ENCODE results near the gene CAPNS2. TPM values are rescaled to one million over a fixed set of nuclear protein-coding genes. Genes with fewer than 3 reads are reported as not detected.

CAPNS2 gene
- total RNA-seq, 5 donors from 2014 or later (not counting 1 experiment from before 2014, with no cell fraction given): not detected

DNA sequence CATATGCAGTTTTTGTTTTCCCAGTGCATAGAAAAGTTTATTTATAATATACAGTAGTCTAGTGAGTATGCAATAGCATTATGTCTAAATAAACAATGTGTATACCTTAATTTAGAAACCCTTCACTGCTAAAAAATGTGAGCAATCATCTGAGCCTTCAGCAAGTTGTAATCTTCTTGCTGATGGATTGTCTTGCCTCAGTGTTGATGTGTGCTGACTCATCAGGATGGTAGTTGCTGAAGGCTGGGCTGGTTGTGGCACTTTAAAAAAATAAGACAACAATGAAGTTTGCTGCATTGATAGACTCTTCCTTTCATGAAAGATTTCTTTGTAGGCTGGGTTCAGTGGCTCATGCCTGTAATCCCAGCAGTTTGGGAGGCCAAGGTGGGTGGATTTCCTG is 13.9 kb upstream of the CAPNS2 start:
- Histone ChIP-seq H3K4me3 (ENCODE audit: control insufficient read depth in 1 of 2, extremely low read depth in 1 of 2, low read length in 1 of 2) (no peak overlapping the region), H3K4me1 (ENCODE audit: control insufficient read depth in 1 of 2, extremely low read depth in 1 of 2, insufficient read depth in 2 of 2, low read length in 2 of 2) (no peaks in the 10 kb centered on the region), H3K27me3 (replicated peaks in 1 of 2; ENCODE audit: control insufficient read depth in 2 of 2, extremely low read depth in 1 of 2, insufficient read depth in 2 of 2, low read length in 1 of 2) (no peaks in the 10 kb centered on the region), H3K36me3 (ENCODE audit: control insufficient read depth in 2 of 2, extremely low read depth in 1 of 2, insufficient read depth in 1 of 2, low read length in 1 of 2) (no peaks in the 10 kb centered on the region), H3K27ac (ENCODE audit: low read length) (no peak overlapping the region), H3K9me3 (no peaks in the 10 kb centered on the region)
- no peaks in the 10 kb centered on the region for H3K4me1 Mint-ChIP-seq
- H3K36me3 Mint-ChIP-seq: no peaks in the 10 kb centered on the region
- ATAC-seq (replicated peaks in 1 of 4): no peak
- peaks cover 1 to 5% of the 10 kb centered on the region in 2 donors for H3K27me3 Mint-ChIP-seq
- POLR2A ChIA-PET: no interaction called here
- no peak for DNase-seq
- H3K4me3 Mint-ChIP-seq: no peak overlapping the region
- no peaks in the 10 kb centered on the region for H3K9me3 Mint-ChIP-seq
- no peak overlapping the region for H3K27ac Mint-ChIP-seq
- CTCF ChIA-PET: no interaction called here

DNA sequence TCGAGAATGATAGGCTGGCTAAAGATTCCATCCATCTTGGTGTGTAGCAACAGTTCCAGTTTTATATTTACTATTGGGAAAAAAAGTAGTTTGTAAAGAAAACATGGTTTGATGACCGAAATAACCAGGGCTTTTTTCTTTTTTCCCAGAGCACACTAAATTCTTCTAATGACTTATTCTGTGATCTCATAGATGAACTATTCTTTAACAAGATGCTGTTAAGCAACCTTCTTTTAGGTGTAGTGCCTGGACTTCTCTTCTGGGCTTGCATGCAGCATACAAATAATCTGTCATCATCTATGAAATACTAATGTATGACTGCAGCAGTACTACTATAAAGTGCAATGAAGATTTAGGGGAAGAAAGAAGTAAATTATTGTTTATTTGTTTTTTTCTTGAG is 11.0 kb upstream of the CAPNS2 start:
- no peak for DNase-seq
- ATAC-seq (replicated peaks in 1 of 4): no peak

GRCh38 chr16:55557186-55557585 is 9.3 kb upstream of the CAPNS2 start:
- ChIA-PET POLR2A (no interaction called here), CTCF (no interaction called here)
- no peaks in the 10 kb centered on the region for H3K9me3 Mint-ChIP-seq
- H3K27me3 Mint-ChIP-seq: peaks cover 1 to 8% of the 10 kb centered on the region in 2 donors
- no peaks in the 10 kb centered on the region for H3K27me3 ChIP-seq (replicated peaks in 1 of 2; ENCODE audit: control insufficient read depth in 2 of 2, extremely low read depth in 1 of 2, insufficient read depth in 2 of 2, low read length in 1 of 2)
- ATAC-seq (replicated peaks in 1 of 4) (no peak), DNase-seq (no peak)
- no peaks in the 10 kb centered on the region for H3K4me1 ChIP-seq (ENCODE audit: control insufficient read depth in 1 of 2, extremely low read depth in 1 of 2, insufficient read depth in 2 of 2, low read length in 2 of 2)
- no peaks in the 10 kb centered on the region for H3K36me3 Mint-ChIP-seq
- no peaks in the 10 kb centered on the region for H3K36me3 ChIP-seq (ENCODE audit: control insufficient read depth in 2 of 2, extremely low read depth in 1 of 2, insufficient read depth in 1 of 2, low read length in 1 of 2)
- H3K4me3 ChIP-seq (ENCODE audit: control insufficient read depth in 1 of 2, extremely low read depth in 1 of 2, low read length in 1 of 2): no peak overlapping the region
- no peaks in the 10 kb centered on the region for H3K4me1 Mint-ChIP-seq
- H3K4me3 Mint-ChIP-seq: no peak overlapping the region
- no peak overlapping the region for H3K27ac ChIP-seq (ENCODE audit: low read length)
- H3K9me3 ChIP-seq: no peaks in the 10 kb centered on the region
- no peak overlapping the region for H3K27ac Mint-ChIP-seq

More for the DNA sequence above, 11.0 kb upstream of the CAPNS2 start:
- Mint-ChIP-seq H3K4me3 (no peak overlapping the region), H3K27me3 (peaks cover 1 to 5% of the 10 kb centered on the region in 2 donors), H3K9me3 (no peaks in the 10 kb centered on the region), H3K36me3 (no peaks in the 10 kb centered on the region), H3K4me1 (no peaks in the 10 kb centered on the region), H3K27ac (no peak overlapping the region)
- ChIA-PET CTCF (no interaction called here), POLR2A (no interaction called here)
- H3K36me3 ChIP-seq (ENCODE audit: control insufficient read depth in 2 of 2, extremely low read depth in 1 of 2, insufficient read depth in 1 of 2, low read length in 1 of 2): no peaks in the 10 kb centered on the region
- no peaks in the 10 kb centered on the region for H3K27me3 ChIP-seq (replicated peaks in 1 of 2; ENCODE audit: control insufficient read depth in 2 of 2, extremely low read depth in 1 of 2, insufficient read depth in 2 of 2, low read length in 1 of 2)
- no peak overlapping the region for H3K27ac ChIP-seq (ENCODE audit: low read length)
- H3K4me1 ChIP-seq (ENCODE audit: control insufficient read depth in 1 of 2, extremely low read depth in 1 of 2, insufficient read depth in 2 of 2, low read length in 2 of 2): no peaks in the 10 kb centered on the region
- WGBS (ENCODE audit: insufficient coverage): no CpG with 5 or more reads among the region's 2 CpGs
- H3K9me3 ChIP-seq: no peaks in the 10 kb centered on the region
- no peak overlapping the region for H3K4me3 ChIP-seq (ENCODE audit: control insufficient read depth in 1 of 2, extremely low read depth in 1 of 2, low read length in 1 of 2)

- ATAC-seq (replicated peaks in 1 of 4): no peak
- no peak overlapping the region for H3K27ac ChIP-seq (ENCODE audit: low read length)
- ChIA-PET CTCF (no interaction called here), POLR2A (no interaction called here)
- H3K36me3 Mint-ChIP-seq: no peaks in the 10 kb centered on the region
- H3K27me3 Mint-ChIP-seq: peaks cover 4 to 9% of the 10 kb centered on the region in 2 donors
- no peaks in the 10 kb centered on the region for H3K9me3 Mint-ChIP-seq
- H3K27me3 ChIP-seq (replicated peaks in 1 of 2; ENCODE audit: control insufficient read depth in 2 of 2, extremely low read depth in 1 of 2, insufficient read depth in 2 of 2, low read length in 1 of 2): no peaks in the 10 kb centered on the region
- no peaks in the 10 kb centered on the region for H3K9me3 ChIP-seq
- H3K36me3 ChIP-seq (ENCODE audit: control insufficient read depth in 2 of 2, extremely low read depth in 1 of 2, insufficient read depth in 1 of 2, low read length in 1 of 2): no peaks in the 10 kb centered on the region
- H3K27ac Mint-ChIP-seq: no peak overlapping the region
- H3K4me3 Mint-ChIP-seq: no peak overlapping the region
- no peak for DNase-seq
- H3K4me3 ChIP-seq (ENCODE audit: control insufficient read depth in 1 of 2, extremely low read depth in 1 of 2, low read length in 1 of 2): no peak overlapping the region
- no peaks in the 10 kb centered on the region for H3K4me1 Mint-ChIP-seq
- H3K4me1 ChIP-seq (ENCODE audit: control insufficient read depth in 1 of 2, extremely low read depth in 1 of 2, insufficient read depth in 2 of 2, low read length in 2 of 2): no peaks in the 10 kb centered on the region
Observed at GRCh38 chr16:55559233-55559632, 7.3 kb upstream of the CAPNS2 start.

DNA sequence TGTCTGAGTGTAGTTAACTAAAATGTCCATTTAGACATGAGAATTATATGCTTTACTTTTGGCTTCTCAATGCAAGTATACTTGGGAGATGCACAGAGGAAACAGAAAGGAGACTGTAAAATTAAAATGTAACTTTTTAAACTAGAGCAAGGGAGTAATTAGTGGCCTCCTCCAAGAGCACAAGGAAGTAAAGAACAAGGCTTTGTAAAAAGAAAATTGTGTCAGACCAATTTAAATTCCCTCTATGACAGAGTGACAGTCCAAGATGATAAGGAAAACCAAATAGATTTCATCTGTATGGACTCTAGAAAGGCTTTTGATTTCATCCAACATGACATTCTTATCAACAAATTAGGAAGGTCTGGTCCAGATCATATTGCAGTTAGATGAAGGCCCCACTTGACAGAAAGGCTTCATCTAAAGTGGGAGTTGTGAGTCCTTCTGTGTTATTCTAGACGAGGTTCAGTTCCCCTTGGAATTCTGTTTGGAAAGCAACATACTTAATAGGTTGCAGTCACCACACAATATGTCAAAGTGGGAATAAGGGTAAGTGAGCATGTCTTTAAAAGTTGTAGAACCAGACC is 6.5 kb upstream of the CAPNS2 start:
- no peaks in the 10 kb centered on the region for H3K27me3 ChIP-seq (replicated peaks in 1 of 2; ENCODE audit: control insufficient read depth in 2 of 2, extremely low read depth in 1 of 2, insufficient read depth in 2 of 2, low read length in 1 of 2)
- ChIA-PET POLR2A (no interaction called here), CTCF (no interaction called here)
- H3K9me3 Mint-ChIP-seq: no peaks in the 10 kb centered on the region
- H3K27me3 Mint-ChIP-seq: peaks cover 4 to 9% of the 10 kb centered on the region in 2 donors
- ATAC-seq (replicated peaks in 1 of 4) (no peak), DNase-seq (no peak)
- H3K4me1 ChIP-seq (ENCODE audit: control insufficient read depth in 1 of 2, extremely low read depth in 1 of 2, insufficient read depth in 2 of 2, low read length in 2 of 2): no peaks in the 10 kb centered on the region
- no peak overlapping the region for H3K4me3 Mint-ChIP-seq
- no peak overlapping the region for H3K4me3 ChIP-seq (ENCODE audit: control insufficient read depth in 1 of 2, extremely low read depth in 1 of 2, low read length in 1 of 2)
- no peak overlapping the region for H3K27ac ChIP-seq (ENCODE audit: low read length)
- no CpG with 5 or more reads among the region's 1 CpG for whole genome bisulfite sequencing (ENCODE audit: insufficient coverage)
- H3K36me3 ChIP-seq (ENCODE audit: control insufficient read depth in 2 of 2, extremely low read depth in 1 of 2, insufficient read depth in 1 of 2, low read length in 1 of 2): no peaks in the 10 kb centered on the region
- H3K27ac Mint-ChIP-seq: no peak overlapping the region
- H3K9me3 ChIP-seq: no peaks in the 10 kb centered on the region
- no peaks in the 10 kb centered on the region for H3K4me1 Mint-ChIP-seq
- H3K36me3 Mint-ChIP-seq: no peaks in the 10 kb centered on the region

DNA sequence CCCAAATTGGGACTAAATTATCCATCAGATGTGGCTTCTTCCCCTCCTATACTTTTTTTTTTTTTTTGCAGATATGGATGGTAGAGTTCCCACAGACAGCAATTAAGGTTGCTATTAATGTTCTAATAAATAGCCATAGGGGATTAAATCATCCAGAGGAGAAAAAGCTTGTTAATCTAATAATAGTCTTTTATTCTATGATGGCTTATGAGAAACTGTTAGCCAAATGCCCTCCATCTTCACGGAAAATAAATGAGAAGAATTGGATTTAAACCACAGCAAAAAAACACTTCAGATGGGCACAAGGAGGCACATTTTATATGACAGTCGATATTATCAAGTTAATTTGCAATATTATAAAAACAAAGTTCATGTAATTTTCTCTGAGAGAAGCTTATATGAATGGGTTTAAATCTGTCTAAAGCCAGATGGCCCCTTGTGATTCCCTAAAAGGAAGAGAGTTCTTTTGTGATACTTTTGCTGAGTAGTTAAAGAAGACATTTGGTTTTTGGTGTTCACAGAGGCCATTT is 5.1 kb upstream of the CAPNS2 start:
- peaks cover 4 to 9% of the 10 kb centered on the region in 2 donors for H3K27me3 Mint-ChIP-seq
- H3K4me3 Mint-ChIP-seq: no peak overlapping the region
- no peaks in the 10 kb centered on the region for H3K36me3 ChIP-seq (ENCODE audit: control insufficient read depth in 2 of 2, extremely low read depth in 1 of 2, insufficient read depth in 1 of 2, low read length in 1 of 2)
- H3K4me1 Mint-ChIP-seq: no peaks in the 10 kb centered on the region
- no peaks in the 10 kb centered on the region for H3K27me3 ChIP-seq (replicated peaks in 1 of 2; ENCODE audit: control insufficient read depth in 2 of 2, extremely low read depth in 1 of 2, insufficient read depth in 2 of 2, low read length in 1 of 2)
- DNase-seq (no peak), ATAC-seq (replicated peaks in 1 of 4) (no peak)
- no peaks in the 10 kb centered on the region for H3K36me3 Mint-ChIP-seq
- no peak overlapping the region for H3K27ac ChIP-seq (ENCODE audit: low read length)
- no peak overlapping the region for H3K4me3 ChIP-seq (ENCODE audit: control insufficient read depth in 1 of 2, extremely low read depth in 1 of 2, low read length in 1 of 2)
- WGBS (ENCODE audit: insufficient coverage): no CpG with 5 or more reads among the region's 2 CpGs
- no peaks in the 10 kb centered on the region for H3K4me1 ChIP-seq (ENCODE audit: control insufficient read depth in 1 of 2, extremely low read depth in 1 of 2, insufficient read depth in 2 of 2, low read length in 2 of 2)
- H3K9me3 Mint-ChIP-seq: no peaks in the 10 kb centered on the region
- ChIA-PET POLR2A (no interaction called here), CTCF (no interaction called here)
- H3K9me3 ChIP-seq: no peaks in the 10 kb centered on the region
- H3K27ac Mint-ChIP-seq: no peak overlapping the region

DNA sequence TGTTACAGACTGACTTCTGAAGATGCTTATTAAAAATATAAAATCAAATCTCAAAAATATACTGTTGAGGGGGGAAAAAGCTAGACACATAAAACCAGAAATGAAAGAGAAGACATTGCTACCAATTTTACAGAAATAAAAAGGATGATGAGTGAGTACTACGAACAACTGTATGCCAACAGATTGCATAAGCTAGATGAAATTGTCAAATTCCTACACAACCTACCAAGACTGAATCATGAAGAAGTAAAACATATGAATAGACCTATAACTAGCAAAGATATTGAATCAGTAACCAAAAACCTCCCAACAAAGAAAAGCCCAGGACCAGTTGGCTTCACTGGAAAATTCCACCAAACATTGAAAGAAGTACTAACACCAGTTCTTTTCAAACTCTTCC is 3.5 kb upstream of the CAPNS2 start:
- Histone ChIP-seq H3K4me1 (ENCODE audit: control insufficient read depth in 1 of 2, extremely low read depth in 1 of 2, insufficient read depth in 2 of 2, low read length in 2 of 2) (no peaks in the 10 kb centered on the region), H3K27ac (ENCODE audit: low read length) (no peak overlapping the region), H3K36me3 (ENCODE audit: control insufficient read depth in 2 of 2, extremely low read depth in 1 of 2, insufficient read depth in 1 of 2, low read length in 1 of 2) (no peaks in the 10 kb centered on the region), H3K4me3 (ENCODE audit: control insufficient read depth in 1 of 2, extremely low read depth in 1 of 2, low read length in 1 of 2) (no peak overlapping the region), H3K27me3 (replicated peaks in 1 of 2; ENCODE audit: control insufficient read depth in 2 of 2, extremely low read depth in 1 of 2, insufficient read depth in 2 of 2, low read length in 1 of 2) (peaks cover 0 to 2% of the 10 kb centered on the region in 2 experiments), H3K9me3 (no peaks in the 10 kb centered on the region)
- CTCF ChIA-PET: no interaction called here
- no peaks in the 10 kb centered on the region for H3K4me1 Mint-ChIP-seq
- ATAC-seq (replicated peaks in 1 of 4) (no peak), DNase-seq (no peak)
- no peaks in the 10 kb centered on the region for H3K9me3 Mint-ChIP-seq
- H3K27ac Mint-ChIP-seq: no peak overlapping the region
- POLR2A ChIA-PET: no interaction called here
- H3K27me3 Mint-ChIP-seq: peaks cover 4 to 9% of the 10 kb centered on the region in 2 donors
- WGBS (ENCODE audit: insufficient coverage): no CpG with 5 or more reads among the region's 1 CpG
- no peak overlapping the region for H3K4me3 Mint-ChIP-seq
- no peaks in the 10 kb centered on the region for H3K36me3 Mint-ChIP-seq

Measured in T-cell (primary cell).